MG63 (cell line): Measurements from ENCODE around the gene SLC24A3. TPM values are rescaled to one million over a fixed set of nuclear protein-coding genes. Genes with fewer than 3 reads are reported as not detected.

Experiments used
- DNase-seq: peaks from one replicate; pipeline ENCODE4 v3.0.0-alpha.2; 2020
- H3K27me3 ChIP-seq: fragments of 250-450 bp; sonication (Bioruptor Pico); 2 replicates; pipeline ENCODE4 v1.5.1; 2020; ENCODE audit warnings: mild to moderate bottlenecking, moderate library complexity
- H3K36me3 ChIP-seq: fragments of 250-450 bp; sonication (Bioruptor Pico); 2 replicates; pipeline ENCODE4 v1.5.1; 2020; ENCODE audit warnings: mild to moderate bottlenecking, moderate library complexity
- H3K4me3 ChIP-seq: fragments of 250-450 bp; sonication (Bioruptor Pico); 2 replicates; pipeline ENCODE4 v1.5.1; 2020; ENCODE audit warnings: mild to moderate bottlenecking, moderate library complexity
- H3K9me3 ChIP-seq: fragments of 250-450 bp; sonication (Bioruptor Pico); 2 replicates; pipeline ENCODE4 v1.5.1; 2020; ENCODE audit warnings: mild to moderate bottlenecking, moderate library complexity
- total RNA-seq: library from RNA; depleted of rRNA; stranded (reverse); fragments of >200 nt; shearing (Covaris generic); gene quantifications from 2 replicates; pipeline ENCODE4 v1.2.3, GENCODE V29; 2014; ENCODE audit warnings: low replicate concordance

The SLC24A3 gene
- total RNA-seq, 1 experiment from 2014 or later, result not detected

DNA sequence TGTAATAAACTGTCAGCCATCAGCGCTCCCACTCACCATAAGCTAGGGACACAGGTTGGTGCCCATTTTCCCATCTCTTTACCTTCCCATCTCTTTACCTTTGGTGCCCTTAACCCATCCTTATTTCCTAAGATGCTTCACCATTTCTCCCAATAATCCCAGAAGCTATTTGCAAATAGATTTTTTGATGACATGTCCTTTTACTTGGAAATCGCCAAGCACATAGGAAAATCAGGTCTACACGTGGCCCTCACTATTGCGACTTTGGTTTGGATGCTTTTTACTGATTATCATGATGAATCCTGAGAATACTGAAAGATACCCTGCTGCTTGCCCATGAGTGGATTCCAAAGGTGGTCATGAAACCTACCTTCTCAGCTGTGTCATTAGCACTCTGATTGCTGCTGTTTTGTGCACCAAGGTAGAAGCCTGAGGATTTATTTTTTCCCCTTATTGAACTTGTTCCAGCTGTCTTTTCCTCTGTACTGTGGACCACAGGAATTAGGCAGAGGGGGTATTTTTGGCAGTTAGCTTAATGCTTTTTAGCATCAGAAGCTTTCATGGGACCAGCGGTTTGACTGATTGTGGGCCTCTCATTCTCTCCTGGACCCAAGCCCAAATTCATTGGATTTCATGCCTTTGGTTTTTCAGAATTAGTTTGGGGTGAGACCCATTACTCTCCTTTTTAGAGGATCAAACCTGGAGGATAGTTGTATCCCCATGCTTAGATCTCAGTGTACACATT, 316.0 kb downstream of the SLC24A3 start:
- no peaks in the 10 kb centered on the region for H3K27me3 ChIP-seq
- H3K36me3 ChIP-seq, result no peaks in the 10 kb centered on the region
- DNase-seq, result no peak
- H3K9me3 ChIP-seq, result no peaks in the 10 kb centered on the region
- H3K4me3 ChIP-seq, result no peak overlapping the region

DNA sequence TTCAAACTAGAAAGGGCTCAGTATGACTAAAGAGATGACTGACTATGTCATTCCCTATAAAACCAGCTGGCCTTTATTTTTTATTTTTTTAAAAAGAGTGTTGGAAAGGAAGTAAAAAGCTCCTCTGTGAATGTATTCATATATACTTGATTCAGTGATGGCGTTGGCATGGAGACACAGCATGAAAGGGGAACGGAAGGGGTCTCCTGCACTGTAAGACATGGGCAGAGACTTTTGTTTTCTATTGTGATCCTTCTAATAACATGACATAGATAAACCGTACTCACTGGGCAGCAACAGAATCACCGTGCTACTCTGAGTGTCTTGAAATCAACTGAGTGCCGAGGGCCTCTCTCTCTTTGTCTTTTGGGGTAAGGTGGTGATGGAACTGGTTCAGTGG, 317.6 kb downstream of the SLC24A3 start:
- Histone ChIP-seq H3K9me3 (no peaks in the 10 kb centered on the region), H3K36me3 (no peaks in the 10 kb centered on the region), H3K4me3 (no peak overlapping the region), H3K27me3 (no peaks in the 10 kb centered on the region)
- DNase-seq, result no peak

DNA sequence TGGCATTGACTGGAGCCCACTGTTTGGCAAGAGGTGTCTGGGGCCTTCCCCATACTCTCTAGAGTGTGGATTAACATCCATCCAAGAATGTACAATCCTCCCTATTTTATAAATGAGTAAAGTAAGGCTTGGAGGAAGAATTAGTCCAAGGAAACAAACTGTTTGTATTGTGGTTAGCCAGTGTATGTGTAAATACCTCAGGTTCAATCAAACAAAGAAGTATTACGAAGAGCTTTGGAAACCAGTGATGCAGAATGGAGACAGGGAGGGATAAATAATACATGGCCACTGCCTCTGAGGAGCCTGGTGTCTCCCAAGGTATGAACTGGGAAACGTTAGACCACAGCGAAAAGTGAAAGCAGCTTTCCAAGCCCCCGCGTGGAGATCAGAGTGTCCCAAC, 319.0 kb downstream of the SLC24A3 start:
- H3K27me3 ChIP-seq, result no peaks in the 10 kb centered on the region
- DNase-seq, result no peak
- no peak overlapping the region for H3K4me3 ChIP-seq
- no peaks in the 10 kb centered on the region for H3K9me3 ChIP-seq
- H3K36me3 ChIP-seq, result no peaks in the 10 kb centered on the region

DNA sequence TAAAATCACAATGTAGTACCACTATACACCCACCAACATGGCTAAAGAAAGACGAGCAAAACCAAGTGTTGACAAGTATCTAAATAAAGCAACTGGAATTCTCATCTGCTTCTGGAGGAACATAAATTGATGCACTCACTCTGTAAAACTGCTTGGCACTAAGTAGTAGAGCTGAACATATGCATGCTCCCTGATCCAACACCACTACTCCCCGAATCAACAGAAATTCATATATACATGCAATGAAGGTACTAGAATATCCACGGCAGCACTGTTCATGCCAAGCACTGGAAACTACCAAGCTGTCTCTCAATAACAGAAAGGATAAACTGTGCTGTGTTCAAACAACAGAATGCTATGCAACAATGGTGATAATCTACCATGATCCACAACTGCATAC, 326.1 kb downstream of the SLC24A3 start:
- Histone ChIP-seq H3K9me3 (no peaks in the 10 kb centered on the region), H3K27me3 (no peaks in the 10 kb centered on the region), H3K36me3 (no peaks in the 10 kb centered on the region), H3K4me3 (no peak overlapping the region)
- no peak for DNase-seq

DNA sequence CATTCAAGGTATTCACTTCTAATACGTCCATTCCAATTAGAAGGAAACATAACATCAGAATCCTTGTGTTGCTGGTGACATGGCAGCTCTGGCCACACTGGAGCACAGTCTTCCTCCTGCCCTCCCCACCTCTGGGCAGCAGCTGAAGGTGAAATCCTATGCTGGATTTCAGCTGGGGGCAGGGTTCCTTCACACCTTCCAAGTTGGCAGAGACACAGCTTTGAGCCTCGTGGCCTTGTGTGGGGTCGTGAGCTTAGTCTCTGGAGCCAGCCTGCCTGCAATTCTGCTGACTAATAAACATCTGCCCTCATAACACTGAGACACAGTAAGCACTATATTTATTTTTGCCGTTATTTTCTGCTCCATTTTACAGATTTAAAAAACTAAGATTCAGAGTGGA, 326.7 kb downstream of the SLC24A3 start:
- H3K9me3 ChIP-seq, result no peaks in the 10 kb centered on the region
- no peaks in the 10 kb centered on the region for H3K27me3 ChIP-seq
- no peak for DNase-seq
- no peak overlapping the region for H3K4me3 ChIP-seq
- H3K36me3 ChIP-seq, result no peaks in the 10 kb centered on the region

DNA sequence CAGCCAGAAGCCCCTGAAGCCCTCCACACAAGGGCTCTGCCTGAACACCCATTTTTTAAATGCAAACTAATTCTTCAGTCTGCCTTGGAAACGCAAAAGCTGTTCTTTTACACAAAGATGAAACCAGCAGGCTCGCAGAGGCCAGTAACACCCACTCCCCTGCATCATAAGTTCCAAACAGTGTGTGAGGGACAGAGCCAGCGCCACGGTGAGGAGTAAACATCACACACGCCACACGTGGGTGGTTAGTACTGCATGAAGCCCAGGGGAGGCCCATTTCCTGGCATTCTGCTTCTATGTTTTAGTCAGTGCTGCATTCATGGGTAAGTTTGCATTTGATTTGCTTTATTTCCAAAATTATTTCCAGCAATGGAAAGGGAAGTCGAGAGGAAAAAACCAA, 327.9 kb downstream of the SLC24A3 start:
- Histone ChIP-seq H3K9me3 (no peaks in the 10 kb centered on the region), H3K4me3 (no peak overlapping the region)
- no peak for DNase-seq

DNA sequence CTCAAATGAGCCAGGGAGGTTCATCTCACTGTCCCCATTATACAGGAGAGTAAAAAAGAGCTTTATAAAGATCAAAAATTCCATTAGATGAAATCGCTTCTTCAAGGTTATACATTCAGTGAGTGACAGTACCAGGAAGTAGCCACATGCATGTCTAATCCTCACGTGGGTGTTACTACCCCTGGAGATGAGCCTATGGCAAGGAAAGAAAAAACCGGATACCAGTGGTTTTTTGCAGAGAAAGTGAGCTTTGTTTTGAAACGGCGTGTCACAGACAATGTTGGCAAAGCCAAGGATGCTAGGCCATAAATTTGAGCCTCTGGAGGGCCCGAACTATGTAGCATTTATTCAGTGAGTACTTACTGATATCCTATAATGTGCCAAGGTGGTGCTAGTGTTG, 330.7 kb downstream of the SLC24A3 start:
- Histone ChIP-seq H3K27me3 (no peaks in the 10 kb centered on the region), H3K9me3 (no peaks in the 10 kb centered on the region), H3K36me3 (no peaks in the 10 kb centered on the region), H3K4me3 (no peak overlapping the region)
- DNase-seq, result no peak

More for the DNA sequence above, 327.9 kb downstream of the SLC24A3 start:
- H3K27me3 ChIP-seq, result no peaks in the 10 kb centered on the region
- no peaks in the 10 kb centered on the region for H3K36me3 ChIP-seq

DNA sequence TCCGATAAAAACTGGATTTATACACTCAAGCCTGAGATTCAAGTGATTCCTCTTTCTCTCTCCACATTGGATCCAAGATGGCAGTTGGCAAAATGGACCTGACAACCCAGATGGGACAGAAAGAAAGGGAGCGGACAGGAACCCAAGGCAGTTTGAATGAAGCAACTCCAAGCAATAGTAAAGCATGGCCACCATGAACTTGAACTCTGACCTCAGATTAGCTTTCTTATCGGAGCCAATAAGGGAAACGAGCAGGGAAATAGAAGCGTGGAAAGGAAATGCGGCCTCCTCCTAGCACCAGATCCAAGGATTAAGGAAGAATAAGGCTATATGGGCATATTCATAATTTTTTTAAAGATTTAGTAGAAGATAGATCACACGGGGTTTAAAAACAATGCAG, 332.2 kb downstream of the SLC24A3 start:
- Histone ChIP-seq H3K36me3 (no peaks in the 10 kb centered on the region), H3K9me3 (no peaks in the 10 kb centered on the region), H3K4me3 (no peak overlapping the region), H3K27me3 (no peaks in the 10 kb centered on the region)
- DNase-seq, result no peak

DNA sequence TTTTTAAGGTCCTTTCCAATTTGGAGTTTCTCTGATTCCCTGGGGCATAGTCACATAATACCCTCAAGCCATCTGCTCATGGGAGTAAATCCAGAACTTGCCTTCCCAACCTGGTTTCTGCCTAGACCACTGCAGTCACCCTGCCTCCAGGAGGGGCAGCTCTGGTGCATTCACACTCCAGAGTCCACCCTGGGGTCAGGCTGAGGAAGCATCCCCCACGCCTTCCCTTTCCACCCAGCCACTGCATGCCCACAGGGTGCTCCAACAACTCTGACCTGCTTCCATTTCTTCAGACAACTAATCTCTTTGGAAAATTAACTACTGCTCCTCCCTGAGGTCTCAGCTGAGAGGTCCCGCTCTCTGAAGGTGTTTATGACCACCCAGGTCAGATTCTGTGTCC, 334.2 kb downstream of the SLC24A3 start:
- Histone ChIP-seq H3K27me3 (no peaks in the 10 kb centered on the region), H3K9me3 (no peaks in the 10 kb centered on the region), H3K4me3 (no peak overlapping the region), H3K36me3 (no peaks in the 10 kb centered on the region)
- DNase-seq, result no peak

DNA sequence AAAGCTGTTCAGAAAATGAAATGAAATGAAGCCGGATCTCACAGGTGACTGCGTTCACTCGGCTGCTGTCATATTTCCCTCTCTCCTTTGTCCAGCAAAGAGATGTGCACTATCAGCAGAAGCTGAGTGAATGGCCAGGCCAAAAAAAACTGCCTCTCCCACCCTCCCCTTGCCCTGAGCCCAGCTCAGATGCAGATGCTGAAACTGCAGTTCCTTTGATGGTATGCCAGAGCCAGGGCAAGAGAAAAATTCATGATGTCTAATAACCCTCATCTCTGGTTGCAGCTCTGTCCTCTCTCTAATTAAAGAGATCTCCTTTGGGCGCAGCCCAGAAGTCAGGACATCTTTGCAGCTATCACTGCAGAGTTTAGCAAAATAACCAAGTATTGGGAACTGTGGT, 335.1 kb downstream of the SLC24A3 start:
- no peak overlapping the region for H3K4me3 ChIP-seq
- DNase-seq, result no peak

DNA sequence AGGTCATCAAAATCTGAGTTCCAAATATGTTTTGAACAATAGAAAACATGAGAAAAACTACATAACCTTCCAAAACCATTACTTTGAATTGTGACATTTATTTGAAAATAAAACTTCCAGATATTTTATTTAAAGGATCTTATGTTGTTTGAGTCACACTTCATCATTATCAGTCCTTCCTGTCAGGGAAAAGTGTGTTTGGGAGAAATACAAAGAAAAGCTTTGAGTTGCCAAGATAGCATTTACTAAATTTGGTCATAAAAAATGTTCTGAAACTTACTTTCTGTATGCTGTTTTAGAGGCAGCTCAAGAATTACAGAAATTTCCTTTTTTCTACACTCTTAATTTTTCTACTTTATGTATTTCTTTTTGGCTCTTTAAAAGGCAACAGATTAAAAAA, 337.5 kb downstream of the SLC24A3 start:
- Histone ChIP-seq H3K9me3 (no peaks in the 10 kb centered on the region), H3K36me3 (no peaks in the 10 kb centered on the region), H3K4me3 (no peak overlapping the region), H3K27me3 (no peaks in the 10 kb centered on the region)
- DNase-seq, result no peak

More for the DNA sequence above, 335.1 kb downstream of the SLC24A3 start:
- H3K27me3 ChIP-seq, result no peaks in the 10 kb centered on the region
- no peaks in the 10 kb centered on the region for H3K9me3 ChIP-seq
- H3K36me3 ChIP-seq, result no peaks in the 10 kb centered on the region

DNA sequence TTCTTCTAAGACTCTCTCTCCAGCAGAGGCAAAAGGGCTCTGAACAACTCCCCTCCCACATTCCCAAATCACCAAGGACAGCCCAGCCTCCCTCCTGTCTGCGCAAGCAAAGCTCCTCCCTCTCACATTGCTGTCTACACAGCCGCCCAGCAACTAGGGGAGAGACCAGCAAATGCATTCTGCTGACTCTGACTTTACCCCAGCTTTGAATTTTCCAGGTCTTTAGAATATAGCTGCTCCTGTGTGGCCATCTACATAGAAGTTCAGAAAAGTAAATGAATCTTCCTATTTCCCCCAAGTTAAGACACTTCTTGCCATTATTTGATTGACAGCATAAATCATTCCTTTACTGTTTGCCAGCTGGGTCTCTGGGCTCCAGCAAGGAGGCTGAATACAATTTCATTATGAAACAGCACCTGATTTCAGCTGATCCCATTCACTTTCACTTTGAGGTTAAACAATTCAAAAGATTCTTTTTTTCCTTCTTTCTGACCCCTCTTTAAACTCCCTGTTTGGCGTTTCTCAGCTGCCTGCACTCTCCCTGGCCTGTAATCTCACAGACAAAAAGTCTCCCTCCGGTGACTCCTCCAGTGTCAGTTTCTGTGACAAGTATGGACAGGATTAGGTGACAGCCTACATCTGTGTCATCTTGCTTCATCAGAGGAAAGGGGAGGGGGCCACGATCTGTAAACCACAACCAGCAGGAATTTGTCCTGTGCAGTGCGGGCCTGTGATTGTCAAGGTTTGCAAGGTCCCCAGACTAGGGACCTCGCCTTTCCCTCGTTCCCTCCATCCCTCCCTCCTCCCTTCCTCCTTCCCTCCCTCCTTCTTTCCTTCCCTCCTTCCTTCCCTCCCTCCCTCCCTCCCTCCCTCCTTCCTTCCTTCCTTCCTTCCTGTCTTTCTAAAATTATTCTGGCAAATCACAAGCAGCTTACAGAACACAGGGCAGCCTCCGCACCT, 340.1 kb downstream of the SLC24A3 start:
- Histone ChIP-seq H3K27me3 (no peaks in the 10 kb centered on the region), H3K36me3 (no peaks in the 10 kb centered on the region), H3K9me3 (no peaks in the 10 kb centered on the region), H3K4me3 (no peak overlapping the region)
- DNase-seq, result no peak

DNA sequence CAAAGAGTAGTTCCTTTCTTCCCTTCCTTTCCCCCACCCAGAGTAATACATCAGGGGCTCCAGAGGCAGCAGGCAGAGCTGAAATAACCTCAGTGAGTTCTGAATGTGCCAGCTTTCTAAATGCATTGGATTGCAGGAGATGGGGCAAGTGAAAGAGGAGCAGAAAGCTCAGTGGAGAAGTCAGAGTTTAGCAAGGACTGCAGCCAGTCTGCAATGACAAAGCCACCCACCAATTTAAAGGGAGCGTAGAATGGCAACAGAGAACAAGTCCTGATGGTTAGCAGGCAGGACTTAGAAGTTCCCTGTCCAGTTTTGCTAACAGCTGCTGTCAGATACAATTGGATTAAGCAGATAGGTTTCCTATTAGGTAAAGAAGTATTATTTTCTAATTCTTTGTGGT, 342.2 kb downstream of the SLC24A3 start:
- Histone ChIP-seq H3K36me3 (no peaks in the 10 kb centered on the region), H3K9me3 (no peaks in the 10 kb centered on the region)

DNA sequence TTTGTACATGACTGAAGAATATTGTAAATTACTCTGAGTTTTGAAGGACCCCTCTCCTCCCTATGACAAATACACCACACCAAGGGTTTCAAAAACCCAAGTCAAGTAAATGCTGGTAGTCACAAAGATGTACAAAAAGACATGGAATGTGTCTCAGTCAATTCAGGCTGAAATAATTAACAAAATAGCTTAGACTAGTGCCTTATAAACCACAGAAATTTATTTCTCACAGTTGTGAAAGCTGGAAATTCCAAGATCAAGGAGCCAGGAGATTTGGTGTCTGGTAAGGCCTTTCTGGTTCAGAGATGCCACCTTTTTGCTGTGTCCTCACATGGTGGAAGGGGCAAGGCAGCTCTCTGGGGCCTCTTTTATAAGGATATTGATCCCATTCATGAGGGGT, 343.3 kb downstream of the SLC24A3 start:
- no peak for DNase-seq
- no peaks in the 10 kb centered on the region for H3K27me3 ChIP-seq
- no peaks in the 10 kb centered on the region for H3K36me3 ChIP-seq
- H3K9me3 ChIP-seq, result no peaks in the 10 kb centered on the region
- no peak overlapping the region for H3K4me3 ChIP-seq

More for the DNA sequence above, 342.2 kb downstream of the SLC24A3 start:
- no peak for DNase-seq
- Histone ChIP-seq H3K4me3 (no peak overlapping the region), H3K27me3 (no peaks in the 10 kb centered on the region)

DNA sequence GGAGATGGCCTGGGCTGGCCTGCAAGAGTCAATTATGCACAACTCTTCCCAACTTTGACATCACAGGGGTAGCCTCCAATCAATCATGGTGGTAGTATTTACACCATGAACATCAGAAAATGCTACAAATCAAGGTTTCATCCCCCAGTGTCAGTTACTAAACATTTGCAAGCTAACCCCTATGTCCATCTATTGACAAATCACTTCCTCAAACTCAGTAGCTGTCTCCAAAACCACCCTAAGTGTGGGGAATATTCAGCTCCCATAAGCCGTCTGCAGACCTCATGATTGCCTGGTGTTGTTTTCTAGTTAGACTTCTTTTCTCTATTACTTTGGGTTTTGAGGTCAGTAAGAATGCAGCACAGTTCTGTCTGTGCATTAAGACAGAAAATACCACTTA, 344.8 kb downstream of the SLC24A3 start:
- no peak for DNase-seq
- Histone ChIP-seq H3K4me3 (no peak overlapping the region), H3K9me3 (no peaks in the 10 kb centered on the region)

DNA sequence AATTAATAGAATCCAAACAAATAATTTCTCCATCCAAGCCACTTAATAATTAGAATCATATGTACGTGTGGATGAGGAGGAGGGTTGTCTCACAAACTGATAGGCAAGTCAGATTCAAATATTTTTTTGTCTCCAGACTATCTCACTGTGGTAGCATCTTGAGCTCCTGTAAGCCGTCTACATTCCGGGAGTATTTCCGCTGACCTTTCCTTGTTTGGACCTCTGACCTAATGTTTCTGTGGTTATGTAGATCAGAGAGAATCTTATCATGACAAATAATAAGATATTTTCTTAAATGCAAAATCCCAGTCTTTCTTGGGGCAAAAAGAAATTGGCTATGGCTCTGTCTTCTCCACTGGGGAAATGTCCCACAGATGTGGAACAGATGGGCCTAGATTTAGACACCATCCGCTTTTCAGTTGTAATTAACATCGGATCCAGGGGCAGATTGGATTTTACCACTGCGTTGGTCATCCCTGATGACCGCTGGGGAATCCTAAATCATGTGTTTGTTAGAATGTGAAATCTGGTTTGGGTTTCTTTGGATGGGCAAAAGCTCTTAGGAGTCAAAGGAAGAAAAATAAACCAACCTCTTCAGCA, 348.5 kb downstream of the SLC24A3 start:
- Histone ChIP-seq H3K36me3 (no peaks in the 10 kb centered on the region), H3K9me3 (no peaks in the 10 kb centered on the region), H3K4me3 (no peak overlapping the region), H3K27me3 (no peaks in the 10 kb centered on the region)
- DNase-seq, result no peak

More for the DNA sequence above, 344.8 kb downstream of the SLC24A3 start:
- Histone ChIP-seq H3K27me3 (no peaks in the 10 kb centered on the region), H3K36me3 (no peaks in the 10 kb centered on the region)

DNA sequence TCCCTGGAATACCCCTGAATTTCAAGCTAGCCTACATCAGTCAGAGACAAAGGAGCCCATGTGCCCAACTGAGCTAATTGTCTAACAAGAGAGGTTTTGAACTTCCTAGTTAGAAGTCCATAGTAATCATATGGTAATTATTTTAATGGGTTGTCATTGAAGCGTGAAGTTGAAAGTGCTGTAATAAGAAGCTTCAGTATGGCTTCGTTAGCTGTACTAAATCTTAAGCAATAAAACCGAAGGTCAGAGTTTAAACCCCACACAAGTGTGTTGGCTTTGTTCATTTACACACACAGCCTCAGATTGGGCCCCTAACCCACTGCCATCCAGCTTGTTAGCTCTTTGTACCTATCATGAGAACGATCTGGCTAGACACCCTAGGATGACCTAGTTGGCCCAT, 350.0 kb downstream of the SLC24A3 start:
- H3K27me3 ChIP-seq, result no peaks in the 10 kb centered on the region
- no peaks in the 10 kb centered on the region for H3K9me3 ChIP-seq
- H3K4me3 ChIP-seq, result no peak overlapping the region
- H3K36me3 ChIP-seq, result no peaks in the 10 kb centered on the region
- no peak for DNase-seq
